HG02759 (cell line): ENCODE measurements around the gene PAQR5.
"Not testable (repeated sequence)": the region's sequence is repeated elsewhere in the genome, so short reads cannot be mapped to it uniquely, and the experiment has no call there.

ENCODE experiments used
- ATAC-seq: cut with Tn5 transposase; IDR thresholded peaks from one replicate; pipeline ENCODE4 v1.9.1; 2021; ENCODE audit warnings: mild to moderate bottlenecking, moderate library complexity; ENCODE audit not compliant: unreplicated experiment

Gene PAQR5

GRCh38 chr15:69415381-69415780, 116.7 kb downstream of the PAQR5 start:
- ATAC-seq: no peak

DNA sequence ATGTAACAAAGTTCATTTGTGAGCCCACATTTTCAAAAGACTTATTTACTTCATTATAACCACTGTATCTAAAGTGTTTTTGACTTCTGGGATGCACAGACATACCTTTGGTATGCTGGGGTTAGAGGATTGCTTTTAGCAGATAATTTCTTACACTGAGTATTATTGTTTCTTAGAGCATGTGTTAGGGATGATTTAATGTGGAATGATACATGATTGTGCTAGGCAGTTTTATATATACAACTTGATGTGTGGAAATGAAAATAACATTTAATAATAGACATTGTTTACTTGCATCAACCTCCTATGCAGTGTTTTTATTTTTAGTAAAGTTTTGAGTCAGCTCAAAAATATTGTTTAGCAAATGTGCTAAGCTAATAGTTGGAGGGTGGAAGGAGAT, 118.9 kb downstream of the PAQR5 start:
- ATAC-seq: no peak

- ATAC-seq: no peak
Observed at GRCh38 chr15:69421498-69421897, 122.8 kb downstream of the PAQR5 start.

- no peak for ATAC-seq
Observed at GRCh38 chr15:69422336-69422895, 123.7 kb downstream of the PAQR5 start.

GRCh38 chr15:69424001-69424400, 125.3 kb downstream of the PAQR5 start:
- ATAC-seq: no peak

GRCh38 chr15:69424748-69425413, 126.2 kb downstream of the PAQR5 start:
- no peak for ATAC-seq

- no peak for ATAC-seq
Observed at GRCh38 chr15:69433831-69434230, 135.1 kb downstream of the PAQR5 start.

DNA sequence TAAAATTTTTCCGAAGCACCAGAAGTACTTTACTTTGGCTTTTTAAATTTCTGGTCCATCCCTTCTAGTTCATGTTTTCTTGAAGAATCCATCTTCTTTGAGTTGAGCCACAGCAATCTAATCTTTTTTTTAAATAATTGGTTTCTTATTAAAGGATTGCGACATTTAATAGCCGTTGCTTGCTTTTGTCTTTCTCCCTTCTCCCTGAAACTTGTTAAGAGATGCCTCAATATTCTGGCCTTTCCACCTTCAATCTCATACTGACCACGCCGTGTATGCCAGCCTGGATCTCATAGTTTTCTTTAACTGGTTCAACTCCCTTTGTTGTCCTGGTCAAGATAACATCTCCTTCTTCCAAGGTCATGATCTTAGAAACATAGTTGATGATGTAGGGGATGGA, 135.5 kb downstream of the PAQR5 start:
- ATAC-seq: no peak

DNA sequence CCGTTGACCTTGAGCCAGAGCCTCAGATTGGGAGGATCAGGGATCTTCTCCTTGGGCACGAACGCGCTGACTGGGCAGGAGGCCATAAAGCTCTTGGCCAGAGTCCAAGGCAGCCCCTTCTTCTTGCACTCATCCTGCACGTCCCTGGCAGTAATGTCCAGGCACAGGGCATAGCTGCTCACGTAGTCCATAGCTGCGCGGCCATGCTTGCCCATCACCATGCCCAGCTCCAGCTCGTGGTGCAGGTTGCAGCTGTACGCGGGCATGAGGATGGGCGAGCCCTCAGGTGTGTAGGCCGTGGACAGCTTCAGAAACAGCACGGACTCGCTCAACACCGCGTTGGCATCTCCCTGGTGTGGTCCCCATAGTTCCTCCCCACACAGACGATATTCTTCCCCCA, 136.0 kb downstream of the PAQR5 start:
- ATAC-seq: no peak

GRCh38 chr15:69435985-69436384, 137.3 kb downstream of the PAQR5 start:
- ATAC-seq: no peak

GRCh38 chr15:69436951-69437350, 138.2 kb downstream of the PAQR5 start:
- ATAC-seq: no peak

DNA sequence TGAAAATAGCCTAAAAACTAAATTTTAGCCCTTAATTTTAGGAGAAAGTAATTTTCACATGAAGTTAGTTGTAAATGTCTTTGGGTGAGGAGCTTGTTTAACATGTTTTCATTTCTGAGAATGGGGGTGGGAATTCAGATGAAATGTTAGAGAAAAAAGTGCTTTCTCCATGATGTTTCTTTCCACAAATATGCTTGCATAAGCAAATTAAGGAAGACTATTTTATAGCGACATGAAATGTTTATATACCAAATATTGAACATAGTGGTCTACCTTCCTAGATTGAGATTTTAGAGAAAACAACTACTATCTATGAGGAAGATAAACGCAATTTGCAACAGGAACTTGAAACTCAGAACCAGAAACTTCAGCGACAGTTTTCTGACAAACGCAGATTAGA, 140.9 kb downstream of the PAQR5 start:
- no peak for ATAC-seq

DNA sequence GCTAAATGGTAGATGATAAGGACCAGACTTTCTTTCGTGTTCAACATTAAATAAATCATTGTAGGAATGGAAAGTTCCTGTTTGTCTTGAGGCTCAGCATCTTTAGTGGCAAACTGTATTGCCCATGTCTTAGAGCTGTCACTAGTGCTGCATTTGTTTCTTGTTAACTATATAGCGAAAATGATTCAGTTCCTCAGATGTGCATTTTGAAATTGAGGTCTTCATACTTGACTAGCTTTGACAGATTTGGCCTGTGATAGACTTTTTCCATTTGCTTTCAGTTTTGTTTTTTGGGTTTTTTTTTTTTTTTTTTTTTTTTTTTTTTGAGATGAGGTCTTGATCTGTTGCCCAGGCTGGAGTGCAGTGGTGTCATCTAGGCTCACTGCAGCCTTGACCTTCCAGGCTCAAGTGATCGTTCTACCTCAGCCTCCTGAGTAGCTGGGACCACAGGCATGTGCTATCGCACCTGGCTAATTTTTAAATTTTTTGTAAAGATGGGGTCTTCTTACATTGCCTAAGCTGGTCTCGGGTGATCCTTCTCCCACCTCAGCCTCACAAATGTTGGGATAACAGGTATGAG, 144.4 kb downstream of the PAQR5 start:
- no peak for ATAC-seq

DNA sequence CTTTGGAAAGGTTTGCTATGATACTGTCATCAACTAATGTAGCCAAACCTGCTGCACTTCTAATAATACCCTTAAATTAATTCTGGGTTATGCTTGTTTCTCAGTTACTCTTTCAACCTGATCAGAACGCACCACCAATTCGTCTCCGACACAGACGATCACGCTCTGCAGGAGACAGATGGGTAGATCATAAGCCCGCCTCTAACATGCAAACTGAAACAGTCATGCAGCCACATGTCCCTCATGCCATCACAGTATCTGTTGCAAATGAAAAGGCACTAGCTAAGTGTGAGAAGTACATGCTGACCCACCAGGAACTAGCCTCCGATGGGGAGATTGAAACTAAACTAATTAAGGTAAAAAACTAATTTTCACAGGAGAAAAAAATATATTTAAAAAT, 146.0 kb downstream of the PAQR5 start:
- ATAC-seq: no peak

DNA sequence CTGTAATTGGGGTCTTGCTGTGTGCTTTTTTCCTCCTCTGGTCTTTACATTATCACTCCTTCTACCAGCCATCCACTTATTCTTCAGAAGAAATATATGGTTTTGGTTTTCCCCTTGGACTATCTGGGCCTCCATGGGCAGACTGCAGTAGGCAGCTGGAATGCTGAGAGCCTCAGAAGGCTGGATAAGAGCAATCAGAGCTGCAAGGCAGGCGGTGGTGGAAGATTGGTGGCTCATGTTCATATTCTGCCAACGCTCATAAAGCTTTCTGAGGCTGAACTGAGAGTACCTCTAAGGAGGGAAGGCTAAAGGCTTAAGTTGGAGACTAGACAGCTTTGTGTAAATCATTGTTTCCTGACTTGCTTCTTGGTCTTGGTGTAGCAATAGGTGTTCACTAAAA, 148.2 kb downstream of the PAQR5 start:
- no peak for ATAC-seq

DNA sequence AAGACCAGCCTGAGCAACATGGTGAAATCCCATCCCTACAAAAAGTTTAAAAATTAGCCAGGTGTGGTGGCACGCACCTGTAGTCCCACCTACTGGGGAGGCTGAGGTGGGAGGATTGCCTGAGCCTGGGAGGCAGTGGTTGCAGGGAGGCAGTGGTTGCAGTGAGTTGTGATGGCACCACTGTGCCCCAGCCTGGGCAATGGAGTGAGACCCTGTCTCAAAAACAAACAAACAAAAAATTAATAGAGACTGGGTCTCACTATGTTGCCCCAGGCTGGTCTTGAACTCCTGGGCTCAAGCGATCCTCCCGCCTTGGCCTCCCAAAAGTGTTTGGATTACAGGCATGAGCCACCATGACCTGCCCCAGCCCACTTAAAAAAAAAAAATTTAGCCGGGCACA, 151.5 kb downstream of the PAQR5 start:
- ATAC-seq: not testable (repeated sequence)

DNA sequence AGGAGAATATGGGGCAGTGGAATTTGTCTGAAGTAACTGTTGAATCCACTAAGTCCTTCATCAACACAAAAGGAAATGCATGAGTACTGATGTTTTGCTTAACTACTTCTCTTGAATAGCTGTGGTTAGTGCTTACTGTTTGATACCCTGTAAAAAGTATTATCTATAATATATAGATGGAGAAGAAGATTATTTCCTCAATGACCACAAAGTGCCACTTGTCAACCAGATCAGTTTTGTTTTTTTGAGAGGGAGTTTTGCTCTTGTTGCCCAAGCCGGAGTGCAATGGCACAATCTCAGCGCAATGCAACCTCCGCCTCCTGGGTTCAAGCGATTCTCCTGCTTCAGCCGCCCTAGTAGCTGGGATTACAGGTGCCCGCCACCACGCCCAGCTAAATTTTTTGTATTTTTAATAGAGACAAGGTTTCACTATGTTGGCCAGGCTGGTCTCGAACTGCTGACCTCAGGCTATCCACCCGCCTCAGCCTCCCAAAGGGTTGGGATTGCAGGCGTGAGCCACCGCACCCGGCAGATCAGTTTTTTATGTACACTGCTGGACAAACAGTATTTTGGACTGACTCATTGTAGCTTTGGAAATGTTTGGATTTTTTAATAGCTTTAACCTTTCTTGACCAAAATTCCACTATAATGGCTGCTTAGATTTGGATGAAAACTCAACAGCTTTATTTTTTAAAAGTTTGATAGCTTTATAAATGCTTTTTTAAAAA, 152.4 kb downstream of the PAQR5 start:
- no peak for ATAC-seq

DNA sequence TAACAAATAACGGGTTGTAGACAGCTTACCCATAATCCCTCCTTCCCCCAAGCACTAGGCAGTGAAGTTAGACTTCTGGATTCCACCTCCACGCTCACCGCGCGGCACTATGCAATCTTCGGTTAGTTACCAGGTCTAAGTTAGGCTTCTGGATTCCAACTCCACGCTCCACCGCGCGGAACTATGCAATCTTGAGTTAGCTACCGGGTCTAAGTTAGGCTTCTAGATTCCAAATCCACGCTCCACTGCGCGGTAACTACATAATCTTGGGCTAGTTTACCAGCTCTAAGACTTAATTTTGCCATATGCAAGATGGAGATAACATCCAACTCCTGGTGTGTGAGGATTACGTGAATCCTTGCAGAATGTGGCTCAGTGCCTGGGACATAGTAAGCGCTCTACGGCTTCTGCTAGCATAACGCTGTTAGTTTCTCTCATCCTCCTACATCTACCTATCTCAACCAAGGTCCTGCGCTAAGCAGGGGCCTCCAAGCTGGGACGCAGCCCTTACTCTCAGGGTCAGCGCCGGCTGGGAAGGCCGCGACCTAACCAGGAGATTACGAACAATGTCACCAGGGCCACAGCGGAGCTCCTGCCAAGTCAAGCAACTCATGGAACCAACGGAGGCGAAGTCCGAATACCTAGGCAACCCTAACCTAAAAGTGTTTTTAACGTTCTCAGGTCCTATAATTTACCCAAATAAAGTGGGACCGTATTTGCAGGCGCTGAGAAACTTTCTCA, 153.4 kb downstream of the PAQR5 start:
- ATAC-seq: peak; percentile 44

DNA sequence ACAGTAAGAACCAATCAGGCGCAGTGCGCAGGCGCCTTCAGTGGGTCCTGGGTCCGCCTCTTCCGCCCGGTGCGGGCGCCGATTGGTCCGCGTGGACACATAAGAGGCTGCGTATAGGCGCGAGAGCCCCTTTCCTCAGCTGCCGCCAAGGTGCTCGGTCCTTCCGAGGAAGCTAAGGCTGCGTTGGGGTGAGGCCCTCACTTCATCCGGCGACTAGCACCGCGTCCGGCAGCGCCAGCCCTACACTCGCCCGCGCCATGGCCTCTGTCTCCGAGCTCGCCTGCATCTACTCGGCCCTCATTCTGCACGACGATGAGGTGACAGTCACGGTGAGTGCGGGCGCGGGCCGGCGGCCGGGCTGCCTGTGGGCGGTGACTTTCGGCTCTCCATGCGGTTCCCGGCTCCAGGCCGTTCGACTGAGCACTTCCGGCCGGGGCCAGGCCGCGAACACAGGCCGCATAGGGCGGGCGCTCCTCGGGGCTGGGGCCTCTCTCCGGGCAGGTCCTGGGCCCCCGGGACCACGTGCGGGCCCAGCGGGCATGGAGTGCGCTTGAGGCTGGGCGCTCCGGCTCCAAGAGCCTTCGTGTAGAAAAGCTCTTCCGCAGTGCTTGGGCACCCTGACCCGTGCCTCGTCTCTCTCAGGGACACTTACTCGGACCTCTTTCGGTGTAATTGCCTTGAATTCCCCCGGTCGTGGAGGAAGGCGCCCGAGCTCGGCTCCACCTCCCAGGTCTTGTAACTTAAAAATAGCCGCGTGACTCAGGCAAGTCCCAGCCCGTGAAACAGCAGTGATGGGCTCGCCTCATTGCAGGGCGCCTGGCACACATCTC, 154.2 kb downstream of the PAQR5 start, which contains the start of gene RPLP1:
TSS of gene RPLP1 (plus strand) at position 127 of the 830 bp plus-strand sequence. CDS start at position 258, 131 bp downstream.
- peak; percentile 79 for ATAC-seq

- ATAC-seq: no peak
Observed at GRCh38 chr15:69454953-69455352, 156.2 kb downstream of the PAQR5 start.
